GM12864 (cell line): Measurements from ENCODE around the gene ARL8A.
"Not testable (repeated sequence)": the region's sequence is repeated elsewhere in the genome, so short reads cannot be mapped to it uniquely, and the experiment has no call there.

Experiments
- DNase-seq: peaks from one replicate; pipeline ENCODE4 v3.0.0-alpha.2; 2011; ENCODE audit warnings: low read depth
- H3K4me3 ChIP-seq: 2 replicates; pipeline ENCODE4 v1.5.1; 2011; ENCODE audit warnings: mild to moderate bottlenecking, low read depth, low read length, control low read depth
- CTCF ChIP-seq: IDR thresholded peaks from 2 replicates; pipeline ENCODE4 v1.5.1; 2011; ENCODE audit warnings: low read depth, mild to moderate bottlenecking, moderate library complexity, low read length, control low read depth, inconsistent platforms; ENCODE audit errors: missing control alignments

Gene ARL8A

GRCh38 chr1:202171292-202172014, 26.9 kb upstream of the ARL8A start:
- DNase-seq: no peak
- no peak overlapping the region for H3K4me3 ChIP-seq
- no peak for TF ChIP-seq CTCF

- H3K4me3 ChIP-seq: no peak overlapping the region
- no peak for TF ChIP-seq CTCF
- no peak for DNase-seq
Measured at GRCh38 chr1:202170726-202171125, 26.2 kb upstream of the ARL8A start.

- TF ChIP-seq CTCF: no peak
- no peak for DNase-seq
- H3K4me3 ChIP-seq: no peak overlapping the region
Measured at GRCh38 chr1:202168861-202169260, 24.3 kb upstream of the ARL8A start.

GRCh38 chr1:202167708-202168415, 23.3 kb upstream of the ARL8A start:
- no peak for TF ChIP-seq CTCF
- no peak overlapping the region for H3K4me3 ChIP-seq
- DNase-seq: no peak

- not testable (repeated sequence) for DNase-seq, H3K4me3 ChIP-seq
Measured at GRCh38 chr1:202167054-202167453, 22.5 kb upstream of the ARL8A start.

GRCh38 chr1:202165942-202166843, 21.7 kb upstream of the ARL8A start:
- no peak for DNase-seq
- H3K4me3 ChIP-seq: no peak overlapping the region
- TF ChIP-seq CTCF: no peak
